Endodermal cell (in vitro differentiated cells): Measurements from ENCODE around the gene C18orf63. TPM values are rescaled to one million over a fixed set of nuclear protein-coding genes. Genes with fewer than 3 reads are reported as not detected.

Experiments used
- DNase-seq: peaks from one replicate; pipeline ENCODE4 v3.0.0-alpha.2; 2017
- H3K27ac ChIP-seq: 2 replicates; pipeline ENCODE4 v1.5.1; 2013; ENCODE audit warnings: mild to moderate bottlenecking, low read depth, low read length, moderate library complexity
- H3K27me3 ChIP-seq: 2 replicates; pipeline ENCODE4 v1.6.1; 2013; ENCODE audit warnings: mild to moderate bottlenecking, low read length, moderate library complexity; ENCODE audit not compliant: insufficient read depth, control insufficient read depth, poor library complexity, severe bottlenecking
- H3K36me3 ChIP-seq: 2 replicates; pipeline ENCODE4 v1.7.0; 2013; ENCODE audit warnings: mild to moderate bottlenecking, low read length, moderate library complexity; ENCODE audit not compliant: control insufficient read depth, insufficient read depth
- H3K4me1 ChIP-seq: one replicate; pipeline ENCODE4 v1.7.0; 2013; ENCODE audit warnings: low read length; ENCODE audit not compliant: control insufficient read depth, insufficient read depth
- H3K4me3 ChIP-seq: 2 replicates; pipeline ENCODE4 v1.5.1; 2013; ENCODE audit warnings: mild to moderate bottlenecking, low read length, moderate library complexity
- H3K9ac ChIP-seq: 2 replicates; pipeline ENCODE4 v1.6.1; 2013; ENCODE audit warnings: mild to moderate bottlenecking, low read length, moderate library complexity; ENCODE audit not compliant: poor library complexity, severe bottlenecking; ENCODE audit errors: extremely low read depth
- H3K9me3 ChIP-seq: 2 replicates; pipeline ENCODE4 v1.6.1; 2013; ENCODE audit warnings: mild to moderate bottlenecking, low read length, moderate library complexity; ENCODE audit not compliant: control insufficient read depth
- H3K27ac Mint-ChIP-seq: 2 replicates; pipeline ENCODE4 v1.8.0; 2020; ENCODE audit warnings: mixed read lengths
- H3K27me3 Mint-ChIP-seq: 2 replicates; pipeline ENCODE4 v1.8.0; 2021; ENCODE audit warnings: mild to moderate bottlenecking, mixed read lengths; ENCODE audit not compliant: insufficient read depth
- H3K36me3 Mint-ChIP-seq: 2 replicates; pipeline ENCODE4 v1.8.0; 2020; ENCODE audit warnings: low read depth, mixed read lengths
- H3K4me1 Mint-ChIP-seq: 2 replicates; pipeline ENCODE4 v1.8.0; 2020; ENCODE audit warnings: mixed read lengths
- H3K4me3 Mint-ChIP-seq: 2 replicates; pipeline ENCODE4 v1.8.0; 2020; ENCODE audit warnings: mild to moderate bottlenecking, moderate library complexity, mixed read lengths
- H3K9me3 Mint-ChIP-seq: 2 replicates; pipeline ENCODE4 v1.8.0; 2020; ENCODE audit warnings: mild to moderate bottlenecking, mixed read lengths
- WGBS, 2 experiments: methylation state at CpG; one replicate each; pipeline versions ENCODE4 v1.1.5 to v1.1.7; 2013; ENCODE audit warnings: missing lambda C conversion rate in 2 of 2, mixed read lengths in 1 of 2; ENCODE audit not compliant: insufficient coverage in 1 of 2, insufficient read length in 1 of 2; 5-methylcytosine and 5-hydroxymethylcytosine counted together
- total RNA-seq, 2 donors: library from RNA; stranded (reverse); fragmentation: NEBNext Ultra II Directional in 1 of 2; extraction: Animal tissue kit (Norgen Biotek cat#: 25700) in 1 of 2; gene quantifications; 2 replicates in 1 of 2; 3 replicates in 1 of 2; pipeline ENCODE4 v1.2.1, GENCODE V29; 2021
- TF ChIP-seq, protein P1 (sequence below): fragments of 200-600 bp; sonication (generic); conservative IDR thresholded peaks from 2 replicates; pipeline ENCODE4 v1.5.0; 2021; ENCODE audit warnings: antibody characterized with exemption, mild to moderate bottlenecking

The C18orf63 gene
- total RNA-seq, 2 donors from 2014 or later, result not detected

- H3K36me3 Mint-ChIP-seq, result no peaks in the 10 kb centered on the region
- Histone ChIP-seq H3K4me1 (no peaks in the 10 kb centered on the region), H3K27ac (no peak overlapping the region), H3K27me3 (no peaks in the 10 kb centered on the region), H3K4me3 (no peak overlapping the region), H3K36me3 (no peaks in the 10 kb centered on the region), H3K9ac (no peak overlapping the region), H3K9me3 (peaks cover 5% of the 10 kb centered on the region)
- 88 to 97% methylated on average over 4 to 9 of the region's 9 CpGs for WGBS, 2 experiments
- peak; percentile 57 for DNase-seq
- TF ChIP-seq, protein P1, sequence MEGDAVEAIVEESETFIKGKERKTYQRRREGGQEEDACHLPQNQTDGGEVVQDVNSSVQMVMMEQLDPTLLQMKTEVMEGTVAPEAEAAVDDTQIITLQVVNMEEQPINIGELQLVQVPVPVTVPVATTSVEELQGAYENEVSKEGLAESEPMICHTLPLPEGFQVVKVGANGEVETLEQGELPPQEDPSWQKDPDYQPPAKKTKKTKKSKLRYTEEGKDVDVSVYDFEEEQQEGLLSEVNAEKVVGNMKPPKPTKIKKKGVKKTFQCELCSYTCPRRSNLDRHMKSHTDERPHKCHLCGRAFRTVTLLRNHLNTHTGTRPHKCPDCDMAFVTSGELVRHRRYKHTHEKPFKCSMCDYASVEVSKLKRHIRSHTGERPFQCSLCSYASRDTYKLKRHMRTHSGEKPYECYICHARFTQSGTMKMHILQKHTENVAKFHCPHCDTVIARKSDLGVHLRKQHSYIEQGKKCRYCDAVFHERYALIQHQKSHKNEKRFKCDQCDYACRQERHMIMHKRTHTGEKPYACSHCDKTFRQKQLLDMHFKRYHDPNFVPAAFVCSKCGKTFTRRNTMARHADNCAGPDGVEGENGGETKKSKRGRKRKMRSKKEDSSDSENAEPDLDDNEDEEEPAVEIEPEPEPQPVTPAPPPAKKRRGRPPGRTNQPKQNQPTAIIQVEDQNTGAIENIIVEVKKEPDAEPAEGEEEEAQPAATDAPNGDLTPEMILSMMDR, result no peak
- H3K27ac Mint-ChIP-seq, result peak overlapping the region; percentile 40
- peaks cover 4% of the 10 kb centered on the region for H3K27me3 Mint-ChIP-seq
- peaks cover 35% of the 10 kb centered on the region for H3K4me1 Mint-ChIP-seq
- H3K4me3 Mint-ChIP-seq, result no peak overlapping the region
- H3K9me3 Mint-ChIP-seq, result no peaks in the 10 kb centered on the region
Measured at GRCh38 chr18:74288730-74289129, 26.9 kb upstream of the C18orf63 start.

DNA sequence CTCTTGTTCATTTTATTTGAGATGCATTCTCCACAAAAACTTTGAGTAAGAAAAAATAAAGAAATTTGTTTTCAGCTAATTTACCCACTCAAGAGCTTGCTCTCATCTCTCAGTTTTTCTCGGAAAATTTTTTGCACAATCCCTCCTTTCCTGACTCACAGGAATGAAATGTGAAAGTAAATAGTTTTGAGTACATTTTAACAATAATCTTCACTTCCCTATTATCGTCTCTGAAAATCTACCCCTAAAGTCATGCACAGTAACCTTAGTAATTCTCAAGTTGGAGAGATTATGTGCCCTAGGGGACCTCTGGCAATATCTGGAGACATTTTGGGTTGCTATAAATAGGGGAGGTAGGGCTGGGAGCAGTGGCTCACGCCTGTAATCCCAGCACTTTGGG lies 26.5 kb upstream of the C18orf63 start:
- H3K9me3 ChIP-seq, result peaks cover 5% of the 10 kb centered on the region
- H3K27me3 ChIP-seq, result no peaks in the 10 kb centered on the region
- no peak overlapping the region for H3K4me3 ChIP-seq
- no peak overlapping the region for H3K27ac Mint-ChIP-seq
- peaks cover 31% of the 10 kb centered on the region for H3K4me1 Mint-ChIP-seq
- DNase-seq, result no peak
- H3K27ac ChIP-seq, result no peak overlapping the region
- no peaks in the 10 kb centered on the region for H3K4me1 ChIP-seq
- H3K36me3 Mint-ChIP-seq, result no peaks in the 10 kb centered on the region
- H3K9me3 Mint-ChIP-seq, result no peaks in the 10 kb centered on the region
- no peak overlapping the region for H3K4me3 Mint-ChIP-seq
- TF ChIP-seq, protein P1, result no peak
- H3K9ac ChIP-seq, result no peak overlapping the region
- H3K36me3 ChIP-seq, result no peaks in the 10 kb centered on the region
- H3K27me3 Mint-ChIP-seq, result peaks cover 4% of the 10 kb centered on the region
- 93 to 100% methylated on average over 1 to 2 of the region's 3 CpGs for WGBS, 2 experiments

DNA sequence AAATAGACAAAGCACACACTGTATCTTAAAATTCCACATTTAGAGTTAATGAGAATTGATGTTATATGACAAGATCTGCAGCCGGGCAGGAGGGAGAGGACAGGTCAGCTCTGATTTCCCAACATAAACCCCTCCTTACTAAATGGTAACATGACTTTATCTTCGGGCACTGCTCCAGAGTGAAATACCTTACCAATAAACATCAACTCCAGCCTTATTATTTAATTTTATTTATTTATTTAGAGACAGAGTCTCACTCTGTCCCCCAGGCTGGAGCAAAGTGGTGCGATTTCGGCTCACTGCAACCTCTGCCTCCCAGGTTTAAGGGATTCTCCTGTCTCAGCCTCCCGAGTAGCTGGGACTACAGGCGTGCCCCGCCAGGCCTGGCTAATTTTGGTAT lies 25.6 kb upstream of the C18orf63 start:
- H3K36me3 ChIP-seq, result no peaks in the 10 kb centered on the region
- Mint-ChIP-seq H3K27ac (no peak overlapping the region), H3K27me3 (peaks cover 4% of the 10 kb centered on the region), H3K36me3 (no peaks in the 10 kb centered on the region), H3K4me3 (peak overlapping the region; percentile 86), H3K4me1 (peaks cover 22% of the 10 kb centered on the region), H3K9me3 (no peaks in the 10 kb centered on the region)
- no peak for DNase-seq
- TF ChIP-seq, protein P1, result no peak
- no peak overlapping the region for H3K27ac ChIP-seq
- WGBS, 2 experiments, result 95 to 98% methylated on average over 3 to 5 of the region's 7 CpGs
- no peaks in the 10 kb centered on the region for H3K27me3 ChIP-seq
- no peaks in the 10 kb centered on the region for H3K4me1 ChIP-seq
- peaks cover 5% of the 10 kb centered on the region for H3K9me3 ChIP-seq
- H3K9ac ChIP-seq, result no peak overlapping the region
- no peak overlapping the region for H3K4me3 ChIP-seq
